ENCODE data around the gene MS4A13. TPM values are rescaled to one million over a fixed set of nuclear protein-coding genes. Genes with fewer than 3 reads are reported as not detected.

Gene MS4A13
- polyA plus RNA-seq, 1 of the 3 experiments (the other 2 are of a cell fraction), result not detected

GRCh38 chr11:60513496-60514460 is 1.4 kb upstream of the MS4A13 start:
- CTCF ChIA-PET, result no interaction called here

More at GRCh38 chr11:60513496-60514460, 1.4 kb upstream of the MS4A13 start:
- Histone ChIP-seq H3K9me3 (no peaks in the 10 kb centered on the region), H3K4me3 (ENCODE audit: low read depth in 2 of 2, low read length in 1 of 2) (no peak overlapping the region), H3K9me2 (no peaks in the 10 kb centered on the region), H2AFZ (ENCODE audit: low read depth) (no peak overlapping the region), H3K79me2 (ENCODE audit: insufficient read depth) (no peaks in the 10 kb centered on the region), H3K4me2 (no peak overlapping the region), H3K36me3 (replicated peaks in 1 of 2; ENCODE audit: control insufficient read depth in 1 of 2, insufficient read depth in 2 of 2, low read length in 1 of 2) (no peaks in the 10 kb centered on the region), H3K27ac (ENCODE audit: low read depth in 2 of 2, low read length in 1 of 2) (no peak overlapping the region), H3K4me1 (ENCODE audit: control insufficient read depth in 1 of 2, insufficient read depth in 2 of 2, low read depth in 1 of 2, low read length in 1 of 2) (no peaks in the 10 kb centered on the region; a peak in 2 of 4 replicates), H4K20me1 (ENCODE audit: insufficient read depth) (no peaks in the 10 kb centered on the region), H3K27me3 (ENCODE audit: insufficient read depth) (no peaks in the 10 kb centered on the region), H3K9ac (no peak overlapping the region), H3F3A (replicated peaks; ENCODE audit: insufficient read depth) (peaks cover 4% of the 10 kb centered on the region)
- 0% methylated on average over 2 of the region's 2 CpGs for WGBS (ENCODE audit: low lambda C conversion rate)
- DNase-seq, result no peak
- TF ChIP-seq USF1 (IDR thresholded peaks at IDR 0.05; ENCODE audit: borderline replicate concordance, low read depth) (no peak), POLR2AphosphoS5 (IDR thresholded peaks at IDR 0.05; ENCODE audit: low read depth, low read length) (no peak), YY1 (IDR thresholded peaks at IDR 0.05; ENCODE audit: low read depth) (no peak), SIN3A (IDR thresholded peaks at IDR 0.05; ENCODE audit: borderline replicate concordance, low read depth, low read length) (no peak), GATA2 (CRISPR knock-in tag; IDR thresholded peaks at IDR 0.05) (no peak), MEF2A (IDR thresholded peaks at IDR 0.05; ENCODE audit: borderline replicate concordance, low read depth) (no peak), IRF3 (IDR thresholded peaks at IDR 0.05; ENCODE audit: low read depth, low read length) (no peak), RXRA (IDR thresholded peaks at IDR 0.05; ENCODE audit: borderline replicate concordance, low read depth) (no peak), FOXJ3 (CRISPR knock-in tag; IDR thresholded peaks at IDR 0.05) (no peak), RCOR1 (IDR thresholded peaks at IDR 0.05; ENCODE audit: low read length) (no peak), REST (IDR thresholded peaks at IDR 0.05; ENCODE audit: low read depth, low read length) (no peak), SMC3 (IDR thresholded peaks at IDR 0.05; ENCODE audit: low read depth, low read length) (no peak), FOXM1 (IDR thresholded peaks at IDR 0.05; ENCODE audit: low read depth) (no peak), ELF1 (IDR thresholded peaks at IDR 0.05) (no peak)
- POLR2A ChIA-PET, result interaction anchor here (0.6 kb wide), 1 partner anchor 18 kb away, joined by 3 read pairs; no protein-coding TSS in a partner anchor
